IMR-90 (cell line): Measurements from ENCODE around the gene VEZT. TPM values are rescaled to one million over a fixed set of nuclear protein-coding genes. Genes with fewer than 3 reads are reported as not detected.

Experiments used
- ATAC-seq: fragments of 200-7000 bp; cut with Tn5 transposase; 2 replicates; pipeline ENCODE4 v1.9.1; 2020; ENCODE audit warnings: low read depth, mild to moderate bottlenecking, moderate library complexity
- BruUV-seq: library from RNA; stranded (reverse); fragments of 400-500 nt; replicated peaks from 2 replicates; lab custom pipeline; 2021; lab: Mats Ljungman, UMichigan
- CTCF ChIA-PET: fragments of 300-600 bp; formaldehyde crosslinking; extraction: SDS; loops from one replicate; lab custom pipeline; 2021; ENCODE audit warnings: antibody characterized with exemption; lab: Yijun Ruan, JAX
- POLR2A ChIA-PET: fragments of 300-600 bp; sonication (Branson Sonifier 250); formaldehyde crosslinking; loops from one replicate; lab custom pipeline; 2022; ENCODE audit warnings: antibody characterized with exemption; ENCODE audit not compliant: unreplicated experiment; lab: Charles Lee
- DNase-seq: peaks from one replicate; pipeline ENCODE4 v3.0.0; 2013
- H2AFZ ChIP-seq: replicated peaks from 2 replicates; pipeline ENCODE3; 2013; ENCODE audit warnings: low read length, mild to moderate bottlenecking; ENCODE audit not compliant: poor library complexity
- H2AK5ac ChIP-seq: 2 replicates; pipeline ENCODE4 v1.6.1; 2013; ENCODE audit warnings: low read depth, low read length, inconsistent platforms
- H2AK9ac ChIP-seq: replicated peaks from 2 replicates; pipeline ENCODE3; 2013; ENCODE audit warnings: mild to moderate bottlenecking, low read depth, low read length, moderate library complexity; ENCODE audit not compliant: poor library complexity
- H2BK120ac ChIP-seq: 2 replicates; pipeline ENCODE4 v1.6.1; 2013; ENCODE audit warnings: low read depth, low read length, inconsistent platforms
- H2BK15ac ChIP-seq: 3 replicates; pipeline ENCODE4 v1.6.1; 2013; ENCODE audit warnings: low read depth, low read length, inconsistent platforms
- H2BK20ac ChIP-seq: 2 replicates; pipeline ENCODE4 v1.6.1; 2013; ENCODE audit warnings: low read depth, mild to moderate bottlenecking, inconsistent platforms, low read length, moderate library complexity
- H2BK5ac ChIP-seq: 2 replicates; pipeline ENCODE4 v1.6.1; 2013; ENCODE audit warnings: mild to moderate bottlenecking, low read depth, low read length, inconsistent platforms; ENCODE audit not compliant: poor library complexity, severe bottlenecking
- H3K14ac ChIP-seq: replicated peaks from 2 replicates; pipeline ENCODE4 v1.6.1; 2013; ENCODE audit warnings: low read depth, low read length, inconsistent platforms
- H3K18ac ChIP-seq: 2 replicates; pipeline ENCODE4 v1.6.1; 2013; ENCODE audit warnings: low read depth, low read length, control low read depth
- H3K23ac ChIP-seq: 2 replicates; pipeline ENCODE4 v1.6.1; 2013; ENCODE audit warnings: low read depth, low read length, inconsistent platforms
- H3K27ac ChIP-seq: 2 replicates; pipeline ENCODE4 v1.5.1; 2013; ENCODE audit warnings: mild to moderate bottlenecking, control low read depth, low read length; ENCODE audit not compliant: insufficient read depth
- H3K27me3 ChIP-seq: 2 replicates; pipeline ENCODE4 v1.6.1; 2013; ENCODE audit warnings: low read length; ENCODE audit not compliant: control insufficient read depth, insufficient read depth
- H3K36me3 ChIP-seq: 2 replicates; pipeline ENCODE4 v1.6.1; 2013; ENCODE audit warnings: low read length, mixed read lengths; ENCODE audit not compliant: control insufficient read depth, insufficient read depth
- H3K4ac ChIP-seq: 2 replicates; pipeline ENCODE4 v1.6.1; 2013; ENCODE audit warnings: low read depth, low read length, inconsistent platforms
- H3K4me1 ChIP-seq: 2 replicates; pipeline ENCODE4 v1.6.1; 2013; ENCODE audit warnings: low read length, mixed read lengths; ENCODE audit not compliant: control insufficient read depth, insufficient read depth
- H3K4me2 ChIP-seq: 2 replicates; pipeline ENCODE4 v1.6.1; 2013; ENCODE audit warnings: low read depth, mild to moderate bottlenecking, control low read depth, low read length, moderate library complexity
- H3K4me3 ChIP-seq: 2 replicates; pipeline ENCODE4 v1.5.1; 2013; ENCODE audit warnings: low read depth, mild to moderate bottlenecking, control low read depth, low read length, moderate library complexity; ENCODE audit not compliant: insufficient read depth
- H3K56ac ChIP-seq: 2 replicates; pipeline ENCODE4 v1.6.1; 2013; ENCODE audit warnings: low read length, inconsistent platforms; ENCODE audit not compliant: insufficient read depth; ENCODE audit errors: extremely low read depth
- H3K79me1 ChIP-seq, 2 experiments: 2 replicates each; pipeline ENCODE4 v1.6.1; 2013; ENCODE audit warnings: low read length in 2 of 2, inconsistent platforms in 1 of 2, low read depth in 1 of 2
- H3K9ac ChIP-seq: 2 replicates; pipeline ENCODE4 v1.6.1; 2013; ENCODE audit warnings: low read depth, low read length, control low read depth
- H3K9me1 ChIP-seq: 2 replicates; pipeline ENCODE4 v1.6.1; 2013; ENCODE audit warnings: low read length, inconsistent platforms; ENCODE audit not compliant: insufficient read depth
- H3K9me3 ChIP-seq: 2 replicates; pipeline ENCODE4 v1.6.1; 2013; ENCODE audit warnings: low read length; ENCODE audit not compliant: control insufficient read depth, insufficient read depth
- H4K20me1 ChIP-seq: 2 replicates; pipeline ENCODE4 v1.6.1; 2013; ENCODE audit warnings: low read length, inconsistent platforms; ENCODE audit not compliant: insufficient read depth
- H4K5ac ChIP-seq: 2 replicates; pipeline ENCODE4 v1.6.1; 2013; ENCODE audit warnings: mild to moderate bottlenecking, low read depth, low read length, control low read depth
- H4K8ac ChIP-seq, 2 experiments: 2 replicates each; pipeline ENCODE4 v1.6.1; 2013; ENCODE audit warnings: low read depth in 2 of 2, low read length in 2 of 2, control low read depth in 1 of 2, inconsistent platforms in 1 of 2
- H4K91ac ChIP-seq: 2 replicates; pipeline ENCODE4 v1.6.1; 2013; ENCODE audit warnings: low read depth, low read length, inconsistent platforms; ENCODE audit not compliant: insufficient read depth
- BHLHE40 ChIP-seq: fragments of 150-350 bp; IDR thresholded peaks from 2 replicates; pipeline ENCODE4 v1.6.1; 2016; ENCODE audit warnings: mild to moderate bottlenecking, low read depth, low read length
- CEBPB ChIP-seq: IDR thresholded peaks from 2 replicates; pipeline ENCODE4 v1.6.1; 2012; ENCODE audit warnings: low read depth, low read length, improper control_type of control experiment
- CHD1 ChIP-seq: IDR thresholded peaks from 2 replicates; pipeline ENCODE4 v1.6.1; 2012; ENCODE audit warnings: low read depth, low read length, improper control_type of control experiment
- FOS ChIP-seq: fragments of 150-350 bp; IDR thresholded peaks from 2 replicates; pipeline ENCODE4 v1.6.1; 2016; ENCODE audit warnings: low read depth, low read length
- MAFK ChIP-seq: IDR thresholded peaks from 2 replicates; pipeline ENCODE4 v1.6.1; 2012; ENCODE audit warnings: low read depth, low read length, improper control_type of control experiment
- MXI1 ChIP-seq: IDR thresholded peaks from 2 replicates; pipeline ENCODE4 v1.6.1; 2012; ENCODE audit warnings: low read depth, mild to moderate bottlenecking, low read length, moderate library complexity, borderline replicate concordance
- POLR2A ChIP-seq: IDR thresholded peaks from 2 replicates; pipeline ENCODE4 v1.6.1; 2012; ENCODE audit warnings: mild to moderate bottlenecking, low read depth, low read length
- RCOR1 ChIP-seq: IDR thresholded peaks from 2 replicates; pipeline ENCODE4 v1.6.1; 2012; ENCODE audit warnings: mild to moderate bottlenecking, low read length, improper control_type of control experiment; ENCODE audit not compliant: insufficient replicate concordance
- RFX5 ChIP-seq: IDR thresholded peaks from 2 replicates; pipeline ENCODE4 v1.8.0; 2012; ENCODE audit warnings: low read depth, mild to moderate bottlenecking, low read length, moderate library complexity
- dilution Hi-C: fragments of 300-500 bp; cut with HindIII; formaldehyde crosslinking; loops from one replicate; pipeline ENCODE4 v1.14.3; 2018; ENCODE audit warnings: low sequenced_read_pairs; ENCODE audit not compliant: unreplicated experiment
- in situ Hi-C: fragments of 300-500 bp; cut with MboI; formaldehyde crosslinking; loops from 3 replicates; pipeline ENCODE4 v1.14.3; 2019; ENCODE audit warnings: low sequenced_read_pairs, inconsistent platforms, mixed read lengths
- intact Hi-C: fragments of 100-400 bp; cut with micrococcal nuclease; formaldehyde crosslinking; loops from 2 replicates; pipeline ENCODE4 v1.10.0; 2022
- polyA plus RNA-seq, 3 experiments: library from polyadenylated mRNA; depleted of rRNA; stranded (reverse); fragments of >200 nt; gene quantifications; 2 replicates each; pipeline ENCODE4 v1.2.3, GENCODE V29; 2012; ENCODE audit warnings: low replicate concordance in 1 of 3
- total RNA-seq: library from RNA; depleted of rRNA; stranded (reverse); fragments of >200 nt; gene quantifications from 2 replicates; pipeline ENCODE4 v1.2.3, GENCODE V29; 2012
- TF ChIP-seq, protein P1 (sequence below): fragments of 150-350 bp; IDR thresholded peaks from 2 replicates; pipeline ENCODE4 v1.6.1; 2017; ENCODE audit warnings: mild to moderate bottlenecking, antibody characterized with exemption, low read length, low read depth
- TF ChIP-seq, protein P2 (sequence below): conservative IDR thresholded peaks from 2 replicates; pipeline ENCODE4 v1.5.1; 2012; ENCODE audit warnings: mild to moderate bottlenecking, low read depth, low read length, improper control_type of control experiment

Gene VEZT
- total and polyA plus RNA-seq, 2 of the 4 experiments (the other 2 are of a cell fraction) = 54.5 to 90.2 TPM

DNA sequence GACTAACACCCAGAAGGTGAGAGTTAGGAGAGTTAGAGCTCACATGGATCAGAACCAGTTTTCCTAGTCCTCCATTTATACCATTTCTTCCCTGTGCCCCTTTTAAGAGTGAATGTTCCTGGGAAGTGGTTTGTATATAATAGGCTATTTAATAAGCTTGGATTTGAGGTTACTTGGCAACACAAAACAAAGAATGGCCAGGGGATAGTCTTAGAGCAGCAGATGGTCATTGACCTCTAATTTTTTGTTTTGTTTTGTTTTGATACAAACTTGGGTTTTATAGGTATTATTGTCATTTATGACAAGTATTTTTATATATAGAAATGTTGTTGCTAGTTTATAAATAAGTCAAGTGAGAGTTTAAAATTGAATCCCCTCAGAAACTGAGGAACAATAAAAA lies 35.8 kb downstream of the VEZT start:
- Histone ChIP-seq H4K91ac (no peak overlapping the region), H3K79me1 (peaks cover 21 to 40% of the 10 kb centered on the region in 2 experiments), H4K20me1 (no peaks in the 10 kb centered on the region; the same call in 1 of the 2 replicates), H2AK5ac (no peak overlapping the region), H3K56ac (no peak overlapping the region), H3K4me2 (no peak overlapping the region), H2BK20ac (no peak overlapping the region), H2BK5ac (no peak overlapping the region), H3K27ac (no peak overlapping the region), H3K36me3 (peaks cover 12% of the 10 kb centered on the region), H3K23ac (no peak overlapping the region), H2BK120ac (no peak overlapping the region), H3K4me1 (peaks cover 2% of the 10 kb centered on the region; the same call in 1 of the 2 replicates), H3K18ac (no peak overlapping the region), H4K5ac (no peak overlapping the region), H2BK15ac (no peak overlapping the region), H3K9me1 (no peaks in the 10 kb centered on the region), H3K9ac (no peak overlapping the region), H3K4me3 (no peak overlapping the region), H3K27me3 (no peaks in the 10 kb centered on the region), H2AK9ac (no peak overlapping the region), H3K14ac (no peak overlapping the region), H3K9me3 (no peaks in the 10 kb centered on the region), H2AFZ (no peak overlapping the region), H3K4ac (no peak overlapping the region), H4K8ac (no peak overlapping the region)
- no TSS peak for BruUV-seq
- ATAC-seq (no peak), DNase-seq (no peak)
- TF ChIP-seq POLR2A (no peak), MXI1 (no peak), MAFK (no peak), FOS (no peak), RCOR1 (no peak), CEBPB (no peak), CHD1 (no peak), RFX5 (no peak), BHLHE40 (no peak)
- TF ChIP-seq, protein P1, sequence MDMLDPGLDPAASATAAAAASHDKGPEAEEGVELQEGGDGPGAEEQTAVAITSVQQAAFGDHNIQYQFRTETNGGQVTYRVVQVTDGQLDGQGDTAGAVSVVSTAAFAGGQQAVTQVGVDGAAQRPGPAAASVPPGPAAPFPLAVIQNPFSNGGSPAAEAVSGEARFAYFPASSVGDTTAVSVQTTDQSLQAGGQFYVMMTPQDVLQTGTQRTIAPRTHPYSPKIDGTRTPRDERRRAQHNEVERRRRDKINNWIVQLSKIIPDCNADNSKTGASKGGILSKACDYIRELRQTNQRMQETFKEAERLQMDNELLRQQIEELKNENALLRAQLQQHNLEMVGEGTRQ = no peak
- TF ChIP-seq, protein P2, sequence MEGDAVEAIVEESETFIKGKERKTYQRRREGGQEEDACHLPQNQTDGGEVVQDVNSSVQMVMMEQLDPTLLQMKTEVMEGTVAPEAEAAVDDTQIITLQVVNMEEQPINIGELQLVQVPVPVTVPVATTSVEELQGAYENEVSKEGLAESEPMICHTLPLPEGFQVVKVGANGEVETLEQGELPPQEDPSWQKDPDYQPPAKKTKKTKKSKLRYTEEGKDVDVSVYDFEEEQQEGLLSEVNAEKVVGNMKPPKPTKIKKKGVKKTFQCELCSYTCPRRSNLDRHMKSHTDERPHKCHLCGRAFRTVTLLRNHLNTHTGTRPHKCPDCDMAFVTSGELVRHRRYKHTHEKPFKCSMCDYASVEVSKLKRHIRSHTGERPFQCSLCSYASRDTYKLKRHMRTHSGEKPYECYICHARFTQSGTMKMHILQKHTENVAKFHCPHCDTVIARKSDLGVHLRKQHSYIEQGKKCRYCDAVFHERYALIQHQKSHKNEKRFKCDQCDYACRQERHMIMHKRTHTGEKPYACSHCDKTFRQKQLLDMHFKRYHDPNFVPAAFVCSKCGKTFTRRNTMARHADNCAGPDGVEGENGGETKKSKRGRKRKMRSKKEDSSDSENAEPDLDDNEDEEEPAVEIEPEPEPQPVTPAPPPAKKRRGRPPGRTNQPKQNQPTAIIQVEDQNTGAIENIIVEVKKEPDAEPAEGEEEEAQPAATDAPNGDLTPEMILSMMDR = no peak
- in situ Hi-C loops = no loop called here
- ChIA-PET POLR2A (no interaction called here), CTCF (no interaction called here)
- intact Hi-C loops = no loop called here
- dilution Hi-C loops = no loop called here
